Measurements from ENCODE around the gene FBN2.

GRCh38 chr5:128412145-128412930 is 125.7 kb downstream of the FBN2 start:
- TF ChIP-seq CTCF (conservative IDR thresholded peaks at IDR 0.05; ENCODE audit: low read depth, low read length): no peak
- TF ChIP-seq EZH2 (IDR thresholded peaks at IDR 0.05; ENCODE audit: borderline replicate concordance, low read depth, low read length, poor library complexity, severe bottlenecking): no peak

Data from A673 (cell line).